Transverse colon (tissue), 3 donors: Measurements from ENCODE around the gene KAT7.

Experiments
- CTCF ChIP-seq, 5 experiments: fragments of 200-600 bp in 3 of 5; fragments of 450-650 bp in 2 of 5; sonication (generic) in 3 of 5; IDR thresholded peaks; 1 replicate in 2 of 5; 2 replicates in 3 of 5; pipeline ENCODE4 v1.5.1; 2016 to 2017; ENCODE audit warnings: antibody characterized with exemption in 5 of 5, inconsistent platforms in 3 of 5, mild to moderate bottlenecking in 2 of 5, moderate library complexity in 1 of 5
- POLR2A ChIP-seq: fragments of 450-650 bp; IDR thresholded peaks from one replicate; pipeline ENCODE4 v1.6.1; 2016; ENCODE audit warnings: antibody characterized with exemption, mild to moderate bottlenecking, moderate library complexity

- TF ChIP-seq CTCF (IDR thresholded peaks at IDR 0.05) = no peak
- no peak for TF ChIP-seq POLR2A
Measured at GRCh38 chr17:49873926-49874325, 85.4 kb downstream of the KAT7 start.
